ENCODE data around the gene GASK1B. TPM values are rescaled to one million over a fixed set of nuclear protein-coding genes. Genes with fewer than 3 reads are reported as not detected.

The GASK1B gene
- total and polyA plus RNA-seq, 2 of the 4 experiments (the other 2 are of a cell fraction): 4.1 to 5.4 TPM

- no peaks in the 10 kb centered on the region for H3K4me1 ChIP-seq (ENCODE audit: control insufficient read depth, insufficient read depth, low read length)
- DNase-seq: no peak
- H2BK5ac ChIP-seq (ENCODE audit: low read depth, low read length, poor library complexity, severe bottlenecking): no peak overlapping the region
- H2BK120ac ChIP-seq (ENCODE audit: low read depth, low read length): no peak overlapping the region
- no peak overlapping the region for H3K9ac ChIP-seq (ENCODE audit: low read depth, low read length)
- H3K4me2 ChIP-seq (ENCODE audit: low read depth, low read length): no peak overlapping the region
- H3K9me1 ChIP-seq (ENCODE audit: insufficient read depth, low read length): no peaks in the 10 kb centered on the region
- no peak for ATAC-seq (ENCODE audit: low read depth)
- no peak overlapping the region for H2BK15ac ChIP-seq (ENCODE audit: low read depth, low read length)
- no peak overlapping the region for H3K27ac ChIP-seq (ENCODE audit: insufficient read depth, low read length)
- H4K8ac ChIP-seq (ENCODE audit: low read depth in 2 of 2, low read length in 2 of 2): no peak overlapping the region
- no peak overlapping the region for H2BK20ac ChIP-seq (ENCODE audit: low read depth, low read length)
- no peak overlapping the region for H2AFZ ChIP-seq (replicated peaks; ENCODE audit: low read length, poor library complexity)
- no peak overlapping the region for H3K14ac ChIP-seq (replicated peaks; ENCODE audit: low read depth, low read length)
- TF ChIP-seq FOS (IDR thresholded peaks at IDR 0.05; ENCODE audit: low read depth, low read length) (no peak), CHD1 (IDR thresholded peaks at IDR 0.05; ENCODE audit: low read depth, low read length) (no peak), MAZ (IDR thresholded peaks at IDR 0.05; ENCODE audit: borderline replicate concordance, low read depth, low read length) (no peak), ELK1 (IDR thresholded peaks at IDR 0.05; ENCODE audit: borderline replicate concordance, low read depth, low read length) (no peak), USF2 (IDR thresholded peaks at IDR 0.05; ENCODE audit: low read depth, low read length) (no peak), RCOR1 (IDR thresholded peaks at IDR 0.05; ENCODE audit: insufficient replicate concordance, low read length) (no peak), BHLHE40 (IDR thresholded peaks at IDR 0.05; ENCODE audit: low read depth, low read length) (no peak), NFE2L2 (IDR thresholded peaks at IDR 0.05; ENCODE audit: low read depth, low read length) (no peak), POLR2A (IDR thresholded peaks at IDR 0.05; ENCODE audit: low read depth, low read length) (no peak)
- H3K56ac ChIP-seq (ENCODE audit: extremely low read depth, insufficient read depth, low read length): no peak overlapping the region
- no TSS peak for BruUV-seq (replicated peaks)
- 0 out of 2 replicates have a peak, but pooled peaks cover 1% of the 10 kb centered on the region for H3K27me3 ChIP-seq (ENCODE audit: control insufficient read depth, insufficient read depth, low read length)
- H2AK5ac ChIP-seq (ENCODE audit: low read depth, low read length): no peak overlapping the region
- in situ Hi-C loops (cut with MboI; ENCODE audit: low sequenced_read_pairs) (loop anchor here (25.0 kb wide), 1 partner anchor 978 kb away; the partner anchor contains the start of gene GRIA2), intact Hi-C loops (cut with micrococcal nuclease) (no loop called here), dilution Hi-C loops (cut with HindIII; ENCODE audit: low sequenced_read_pairs, unreplicated experiment) (loop anchor here (25.0 kb wide), 1 partner anchor 178 kb away; no protein-coding TSS in a partner anchor)
- no CpG with 5 or more reads among the region's 2 CpGs for WGBS, 2 experiments (ENCODE audit: extremely low coverage in 2 of 2, insufficient read length in 1 of 2)
- H4K91ac ChIP-seq (ENCODE audit: insufficient read depth, low read depth, low read length): no peak overlapping the region
- no peaks in the 10 kb centered on the region for H3K9me3 ChIP-seq (ENCODE audit: control insufficient read depth, insufficient read depth, low read length)
- CTCF ChIA-PET: interaction anchor here (1.2 kb wide), 1 partner anchor 64 kb away, joined by 4 read pairs; no protein-coding TSS in a partner anchor
- no peak overlapping the region for H3K18ac ChIP-seq (ENCODE audit: low read depth, low read length)
- no peaks in the 10 kb centered on the region for H3K36me3 ChIP-seq (ENCODE audit: control insufficient read depth, insufficient read depth, low read length)
- no peak overlapping the region for H3K23ac ChIP-seq (ENCODE audit: low read depth, low read length)
- no peak overlapping the region for H2AK9ac ChIP-seq (replicated peaks; ENCODE audit: low read depth, low read length, poor library complexity)
- no peaks in the 10 kb centered on the region for H4K20me1 ChIP-seq (ENCODE audit: insufficient read depth, low read length)
- POLR2A ChIA-PET (ENCODE audit: unreplicated experiment): no interaction called here
- no peak overlapping the region for H4K5ac ChIP-seq (ENCODE audit: low read depth, low read length)
- no peak overlapping the region for H3K4me3 ChIP-seq (ENCODE audit: insufficient read depth, low read depth, low read length)
- H3K79me1 ChIP-seq (ENCODE audit: low read depth in 1 of 2, low read length in 2 of 2): no peaks in the 10 kb centered on the region
- no peak overlapping the region for H3K4ac ChIP-seq (ENCODE audit: low read depth, low read length)
Measured at GRCh38 chr4:158190718-158191117, 17.9 kb upstream of the GASK1B start.
